Measurements from ENCODE around the gene ABTB2. TPM values are rescaled to one million over a fixed set of nuclear protein-coding genes. Genes with fewer than 3 reads are reported as not detected.

The ABTB2 gene
- total RNA-seq, 2 experiments from 2014 or later = 0.97 TPM

DNA sequence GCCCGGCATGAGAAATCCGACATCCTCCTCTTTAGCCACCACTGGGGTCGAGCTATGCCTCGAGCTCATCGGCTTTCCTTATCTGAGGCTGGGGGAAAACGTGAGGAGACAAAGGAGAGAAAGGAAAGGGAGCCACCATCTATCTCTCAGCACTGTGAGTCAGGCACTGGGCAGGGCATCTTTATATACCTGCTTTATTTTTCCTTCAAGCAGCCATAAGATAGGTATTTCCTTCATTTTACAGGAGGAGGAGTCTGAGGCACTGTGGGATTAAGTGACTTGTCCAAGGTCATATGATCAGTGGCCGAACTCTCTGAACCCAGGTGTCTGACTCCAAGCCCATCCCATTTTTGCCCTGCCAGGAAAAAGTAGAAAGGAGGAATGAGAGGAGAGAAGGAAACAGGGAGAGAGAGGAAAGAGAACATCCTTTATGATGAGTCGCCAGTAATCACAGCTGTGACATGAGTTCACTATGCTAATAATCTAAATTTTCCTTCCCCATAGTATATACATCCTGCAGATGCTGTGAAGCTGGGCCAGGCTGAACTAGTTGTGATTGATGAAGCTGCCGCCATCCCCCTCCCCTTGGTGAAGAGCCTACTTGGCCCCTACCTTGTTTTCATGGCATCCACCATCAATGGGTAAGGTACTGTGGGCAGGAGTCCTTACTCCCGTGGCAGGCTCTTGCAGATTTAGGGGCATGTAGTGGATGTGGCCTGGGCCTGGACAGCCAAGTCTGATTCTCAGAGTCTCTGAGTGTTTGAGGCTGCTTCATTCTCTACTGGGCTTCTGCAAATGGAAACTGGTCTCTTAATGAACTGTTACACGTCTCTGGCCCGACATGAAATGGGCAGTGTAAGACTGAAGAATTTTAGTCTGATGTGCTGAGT is 230.6 kb downstream of the ABTB2 start:
- Mint-ChIP-seq H3K36me3 (ENCODE audit: low read depth) (peaks cover 69% of the 10 kb centered on the region), H3K4me1 (ENCODE audit: low read depth) (no peaks in the 10 kb centered on the region), H3K9me3 (ENCODE audit: insufficient read depth) (no peaks in the 10 kb centered on the region), H3K27me3 (ENCODE audit: low read depth) (no peaks in the 10 kb centered on the region), H3K4me3 (no peak overlapping the region), H3K27ac (no peak overlapping the region)
- ChIA-PET POLR2A (no interaction called here), CTCF (interaction anchor here (0.6 to 1.4 kb wide), 2 partner anchors 12 to 31 kb away, joined by 3 to 4 read pairs; no protein-coding TSS in a partner anchor)
- no peak for ATAC-seq
- no peak for DNase-seq

DNA sequence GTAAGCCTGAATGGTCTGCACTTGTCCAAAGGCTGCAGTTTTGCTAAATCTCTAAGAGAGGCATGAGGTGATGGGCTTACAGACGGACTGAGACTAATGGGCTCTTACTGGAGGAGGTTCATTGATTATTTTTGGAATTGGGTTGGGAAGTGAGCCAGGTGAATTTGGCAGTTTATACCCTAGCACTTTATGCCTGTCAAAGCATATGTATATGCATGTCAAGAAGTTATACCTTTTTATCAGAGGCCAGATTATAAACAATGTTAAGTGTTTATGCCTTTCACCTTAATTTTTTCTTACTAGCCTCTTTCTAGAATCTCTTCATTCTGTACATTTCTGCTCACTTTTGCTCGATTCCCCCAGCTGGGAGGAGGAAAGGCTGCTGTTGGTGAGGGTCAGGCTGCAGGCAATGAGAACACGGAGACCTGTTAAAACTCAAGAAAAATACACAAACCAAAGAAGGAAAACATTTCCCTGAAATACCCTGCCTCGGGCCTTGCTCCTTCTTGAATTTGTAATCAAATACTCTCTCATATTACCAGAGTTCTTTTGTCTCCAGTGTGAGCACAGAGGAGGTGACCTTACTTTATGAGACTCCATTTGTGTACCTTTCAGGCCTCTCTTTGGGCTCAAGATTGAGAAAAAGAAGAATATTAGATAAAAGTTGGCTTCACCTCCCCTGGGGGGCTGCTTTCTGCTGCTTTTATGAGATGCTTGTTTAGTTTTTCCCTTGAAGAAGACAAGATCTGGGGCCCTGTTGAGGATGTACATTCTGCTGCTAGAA is 232.7 kb downstream of the ABTB2 start:
- ATAC-seq (no peak), DNase-seq (no peak)
- CTCF ChIA-PET = no interaction called here
- no peaks in the 10 kb centered on the region for H3K27me3 Mint-ChIP-seq (ENCODE audit: low read depth)
- no peak overlapping the region for H3K4me3 Mint-ChIP-seq
- H3K36me3 Mint-ChIP-seq (ENCODE audit: low read depth) = peaks cover 66% of the 10 kb centered on the region
- POLR2A ChIA-PET = no interaction called here
- no peaks in the 10 kb centered on the region for H3K9me3 Mint-ChIP-seq (ENCODE audit: insufficient read depth)
- H3K27ac Mint-ChIP-seq = peak overlapping the region; percentile 47
- no peaks in the 10 kb centered on the region for H3K4me1 Mint-ChIP-seq (ENCODE audit: low read depth)

DNA sequence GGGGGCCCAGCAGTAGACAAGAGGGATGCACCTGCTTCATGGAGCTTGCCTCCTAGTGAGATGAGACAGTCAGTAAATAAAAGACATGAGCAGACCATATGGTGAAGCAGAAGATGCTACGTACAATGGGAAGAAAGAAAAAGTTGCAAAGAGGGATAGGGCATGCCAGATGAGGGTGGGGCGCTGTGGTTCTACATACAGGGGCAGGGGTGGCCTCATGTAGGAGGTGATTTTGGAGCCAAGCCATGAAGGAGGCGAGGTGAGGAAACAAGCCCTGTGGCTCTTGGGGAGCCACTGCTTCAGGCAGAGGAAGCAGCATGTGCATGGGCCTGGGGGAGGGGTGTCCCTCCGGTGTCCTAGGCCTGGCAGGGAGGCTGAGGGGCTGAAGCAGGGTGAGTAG is 237.2 kb downstream of the ABTB2 start:
- no peaks in the 10 kb centered on the region for H3K4me1 Mint-ChIP-seq (ENCODE audit: low read depth)
- ATAC-seq = no peak
- no peaks in the 10 kb centered on the region for H3K27me3 Mint-ChIP-seq (ENCODE audit: low read depth)
- no peaks in the 10 kb centered on the region for H3K9me3 Mint-ChIP-seq (ENCODE audit: insufficient read depth)
- no peak overlapping the region for H3K27ac Mint-ChIP-seq
- ChIA-PET POLR2A (no interaction called here), CTCF (no interaction called here)
- no peak for DNase-seq
- no peak overlapping the region for H3K4me3 Mint-ChIP-seq
- H3K36me3 Mint-ChIP-seq (ENCODE audit: low read depth) = peaks cover 65% of the 10 kb centered on the region

- CTCF ChIA-PET = interaction anchor here (1.6 kb wide), 1 partner anchor 12 kb away, joined by 4 read pairs; no protein-coding TSS in a partner anchor
- Mint-ChIP-seq H3K4me1 (ENCODE audit: low read depth) (no peaks in the 10 kb centered on the region), H3K36me3 (ENCODE audit: low read depth) (peaks cover 65% of the 10 kb centered on the region), H3K27me3 (ENCODE audit: low read depth) (no peaks in the 10 kb centered on the region), H3K27ac (no peak overlapping the region), H3K9me3 (ENCODE audit: insufficient read depth) (no peaks in the 10 kb centered on the region), H3K4me3 (no peak overlapping the region)
- ATAC-seq (no peak), DNase-seq (no peak)
- POLR2A ChIA-PET = no interaction called here
These were observed 243.3 kb downstream of the ABTB2 start for GRCh38 chr11:34114471-34114870.

GRCh38 chr11:34114014-34114413 is 243.8 kb downstream of the ABTB2 start:
- ChIA-PET CTCF (no interaction called here), POLR2A (interaction anchor here (1.0 kb wide), 1 partner anchor 9 kb away, joined by 3 read pairs; the partner anchor contains the start of gene NAT10)
- no peak for DNase-seq
- Mint-ChIP-seq H3K4me3 (no peak overlapping the region), H3K36me3 (ENCODE audit: low read depth) (peaks cover 67% of the 10 kb centered on the region), H3K4me1 (ENCODE audit: low read depth) (peaks cover 3% of the 10 kb centered on the region), H3K27me3 (ENCODE audit: low read depth) (no peaks in the 10 kb centered on the region), H3K9me3 (ENCODE audit: insufficient read depth) (no peaks in the 10 kb centered on the region), H3K27ac (no peak overlapping the region)
- no peak for ATAC-seq

DNA sequence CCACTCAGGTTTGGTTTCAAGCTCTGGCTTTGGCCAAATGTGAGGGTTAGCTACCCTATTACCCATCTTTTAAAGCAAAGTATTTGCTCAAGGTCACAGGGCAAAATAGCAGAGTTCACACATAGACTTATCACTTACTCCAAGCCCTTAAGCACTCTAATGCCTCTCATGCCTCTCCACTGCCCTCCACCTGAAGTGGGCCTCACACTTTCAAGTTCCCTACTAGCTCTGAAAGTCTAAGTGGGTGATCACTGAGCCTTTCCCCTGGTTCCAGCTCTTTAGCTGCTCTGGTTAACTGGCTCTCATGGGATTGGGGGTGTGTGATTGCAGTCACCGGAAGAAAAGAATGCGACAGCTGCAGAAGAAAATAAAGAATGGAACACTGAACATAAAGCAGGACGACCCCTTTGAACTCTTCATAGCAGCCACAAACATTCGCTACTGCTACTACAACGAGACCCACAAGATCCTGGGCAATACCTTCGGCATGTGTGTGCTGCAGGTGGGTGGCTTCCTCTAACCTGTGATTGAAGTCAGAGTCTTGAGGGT is 246.0 kb downstream of the ABTB2 start:
- no peaks in the 10 kb centered on the region for H3K9me3 Mint-ChIP-seq (ENCODE audit: insufficient read depth)
- H3K27me3 Mint-ChIP-seq (ENCODE audit: low read depth) = no peaks in the 10 kb centered on the region
- CTCF ChIA-PET = interaction anchor here (1.3 kb wide), 1 partner anchor 63 kb away, joined by 3 read pairs; no protein-coding TSS in a partner anchor
- H3K4me3 Mint-ChIP-seq = no peak overlapping the region
- H3K4me1 Mint-ChIP-seq (ENCODE audit: low read depth) = peaks cover 22% of the 10 kb centered on the region
- peaks cover 58% of the 10 kb centered on the region for H3K36me3 Mint-ChIP-seq (ENCODE audit: low read depth)
- DNase-seq (no peak), ATAC-seq (no peak)
- no peak overlapping the region for H3K27ac Mint-ChIP-seq
- POLR2A ChIA-PET = no interaction called here

- H3K27ac Mint-ChIP-seq = peak overlapping the region; percentile 92
- CTCF ChIA-PET = interaction anchor here (1.0 to 1.5 kb wide), 6 partner anchors 17 to 255 kb away, joined by 3 to 8 read pairs (median 4); partner anchors contain the start of gene ABTB2
- ATAC-seq (no peak), DNase-seq (no peak)
- peaks cover 47% of the 10 kb centered on the region for H3K4me1 Mint-ChIP-seq (ENCODE audit: low read depth)
- no peaks in the 10 kb centered on the region for H3K9me3 Mint-ChIP-seq (ENCODE audit: insufficient read depth)
- H3K27me3 Mint-ChIP-seq (ENCODE audit: low read depth) = no peaks in the 10 kb centered on the region
- peak overlapping the region; percentile 90 for H3K4me3 Mint-ChIP-seq
- peaks cover 41% of the 10 kb centered on the region for H3K36me3 Mint-ChIP-seq (ENCODE audit: low read depth)
- POLR2A ChIA-PET = interaction anchor here (0.7 to 1.9 kb wide), 10 partner anchors 11 to 109 kb away, joined by 3 to 9 read pairs (median 4); partner anchors contain the start of gene CAPRIN1
These were observed 251.8 kb downstream of the ABTB2 start for GRCh38 chr11:34105957-34106504.

DNA sequence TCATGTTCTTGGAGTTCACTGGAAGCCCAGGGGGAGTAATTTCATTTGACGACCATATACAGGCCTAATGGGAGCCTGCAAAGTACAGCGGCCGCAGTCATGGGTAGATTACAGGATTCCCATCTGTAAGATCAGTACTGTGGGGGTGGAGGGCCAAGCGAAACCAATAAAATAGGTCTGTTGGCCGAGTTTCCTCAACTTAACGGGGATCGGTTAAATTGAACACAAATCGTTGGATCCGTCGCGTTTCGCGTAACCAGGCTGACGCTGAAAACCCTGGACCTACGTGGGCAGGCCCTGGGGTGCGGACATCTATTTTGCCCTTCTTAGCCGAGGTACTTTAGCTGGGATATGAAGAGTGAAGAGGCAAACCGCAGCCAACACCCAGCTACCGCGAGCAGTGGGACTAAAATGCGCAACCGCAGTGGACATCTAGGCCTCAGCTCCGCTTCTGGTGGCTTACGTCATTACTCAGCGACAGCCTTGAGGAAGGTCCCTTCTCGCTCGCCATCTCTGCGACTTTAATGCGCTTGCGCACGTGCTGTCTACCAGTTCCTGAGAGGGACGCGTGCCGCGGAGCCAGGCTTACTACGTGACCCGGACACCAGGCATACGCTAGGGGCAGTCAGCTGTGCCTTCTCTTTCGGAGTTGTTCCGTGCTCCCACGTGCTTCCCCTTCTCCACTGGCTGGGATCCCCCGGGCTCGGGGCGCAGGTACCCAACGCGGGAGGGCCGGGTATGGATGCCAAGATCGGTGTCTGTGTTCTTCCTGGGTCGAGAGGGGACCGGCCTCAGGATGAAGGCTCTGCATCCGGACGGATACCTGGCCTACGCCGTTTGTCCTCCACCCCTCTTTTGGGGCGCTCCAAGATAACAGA is 252.5 kb downstream of the ABTB2 start, which contains the start of gene NAT10:
TSS of gene NAT10 (plus strand) at position 551 of the 878 bp plus-strand sequence. CDS start 2,597 bp downstream, outside the sequence.
- POLR2A ChIA-PET = interaction anchor here (0.6 to 1.9 kb wide), 16 partner anchors 8 to 253 kb away, joined by 3 to 9 read pairs (median 4); partner anchors contain the start of genes ABTB2 and CAPRIN1
- peaks cover 44% of the 10 kb centered on the region for H3K36me3 Mint-ChIP-seq (ENCODE audit: low read depth)

GRCh38 chr11:34104680-34105078 is 253.1 kb downstream of the ABTB2 start:
- ChIA-PET CTCF (interaction anchor here (1.7 kb wide), 1 partner anchor 27 kb away, joined by 5 read pairs; no protein-coding TSS in a partner anchor), POLR2A (interaction anchor here (0.5 to 1.9 kb wide), 14 partner anchors 9 to 254 kb away, joined by 3 to 9 read pairs (median 4); partner anchors contain the start of genes ABTB2 and CAPRIN1)
- ATAC-seq (no peak), DNase-seq (no peak)
- Mint-ChIP-seq H3K27ac (peak overlapping the region; percentile 92), H3K4me1 (ENCODE audit: low read depth) (peaks cover 47% of the 10 kb centered on the region), H3K36me3 (ENCODE audit: low read depth) (peaks cover 46% of the 10 kb centered on the region), H3K4me3 (peak overlapping the region; percentile 90), H3K9me3 (ENCODE audit: insufficient read depth) (no peaks in the 10 kb centered on the region), H3K27me3 (ENCODE audit: low read depth) (no peaks in the 10 kb centered on the region)

More for the DNA sequence above, 252.5 kb downstream of the ABTB2 start, which contains the start of gene NAT10:
- ATAC-seq (peak; percentile 97), DNase-seq (peak; percentile 98)
- peaks cover 47% of the 10 kb centered on the region for H3K4me1 Mint-ChIP-seq (ENCODE audit: low read depth)
- no peaks in the 10 kb centered on the region for H3K9me3 Mint-ChIP-seq (ENCODE audit: insufficient read depth)
- H3K27me3 Mint-ChIP-seq (ENCODE audit: low read depth) = no peaks in the 10 kb centered on the region
- CTCF ChIA-PET = interaction anchor here (1.4 to 1.7 kb wide), 2 partner anchors 28 to 45 kb away, joined by 3 to 5 read pairs; no protein-coding TSS in a partner anchor
- H3K4me3 Mint-ChIP-seq = peak within 1 kb of the TSS; percentile 90
- H3K27ac Mint-ChIP-seq = peak within 1 kb of the TSS; percentile 92

Measured in activated CD8-positive, alpha-beta T cell treated with anti-CD3 and anti-CD28 coated beads, Interleukin-2, amount 10 ng/mL, durations not matched to agents 7 days and 5 days (primary cell).